ENCODE measurements around the gene TGFB2. TPM values are rescaled to one million over a fixed set of nuclear protein-coding genes. Genes with fewer than 3 reads are reported as not detected.

The TGFB2 gene
- total RNA-seq, 1 experiment from 2014 or later, result 0.34 TPM

DNA sequence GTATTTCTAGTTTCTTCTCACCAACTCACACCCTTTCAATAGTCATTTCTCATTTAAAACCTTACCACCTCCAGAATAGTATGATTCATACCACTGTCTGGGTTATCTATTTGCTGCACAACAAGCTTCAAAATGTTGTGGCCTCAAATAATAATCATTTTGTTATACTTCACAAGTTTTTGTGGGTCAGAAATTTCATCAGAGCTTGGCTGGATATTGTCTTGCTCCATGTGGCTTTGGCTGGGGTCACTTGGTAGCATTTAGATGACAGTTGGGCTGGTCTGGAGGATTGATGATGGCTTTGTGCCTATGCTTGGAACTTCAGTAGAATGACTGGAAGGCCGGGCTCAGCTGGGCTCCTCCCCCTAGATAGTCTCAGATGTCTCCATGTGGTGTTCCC lies 66.0 kb downstream of the TGFB2 start:
- no peaks in the 10 kb centered on the region for H3K27me3 ChIP-seq (ENCODE audit: insufficient read depth, low read length)
- ATAC-seq (no peak), DNase-seq (ENCODE audit: low read depth, low spot score) (no peak)
- intact Hi-C loops (cut with micrococcal nuclease), result no loop called here
- ChIA-PET RAD21 (ENCODE audit: low non-redundant PET in 1 of 2, low total read pairs in 2 of 2, uncharacterized antibody in 2 of 2, unreplicated experiment in 2 of 2) (no interaction called here), POLR2A (no interaction called here), CTCF (no interaction called here)
- no peaks in the 10 kb centered on the region for H3K9me2 ChIP-seq (ENCODE audit: insufficient read depth)
- H3K36me3 ChIP-seq (ENCODE audit: control insufficient read depth in 1 of 2, insufficient read depth in 2 of 2, low read length in 2 of 2), result no peaks in the 10 kb centered on the region
- no peaks in the 10 kb centered on the region for H4K20me1 ChIP-seq (ENCODE audit: insufficient read depth)
- no peak overlapping the region for H3K9ac ChIP-seq (ENCODE audit: low read length)
- H2AFZ ChIP-seq (ENCODE audit: low read depth, low read length, poor library complexity, severe bottlenecking), result no peak overlapping the region
- no peak overlapping the region for H3K4me3 ChIP-seq (replicated peaks in 1 of 2; ENCODE audit: low read depth in 1 of 2, low read length in 2 of 2)
- no TSS peak for BruUV-seq (replicated peaks)
- H3K4me2 ChIP-seq (ENCODE audit: low read length), result no peak overlapping the region
- TF ChIP-seq JUND (IDR thresholded peaks at IDR 0.05), result no peak
- no peak for TF ChIP-seq CTCF (IDR thresholded peaks at IDR 0.05 in 2 of 3, conservative IDR thresholded peaks at IDR 0.05 in 1 of 3; ENCODE audit: borderline replicate concordance in 1 of 3, insufficient read depth in 1 of 3, low read depth in 2 of 3, low read length in 2 of 3)
- TF ChIP-seq TCF7L2 (IDR thresholded peaks at IDR 0.05; ENCODE audit: borderline replicate concordance, extremely low read depth, insufficient read depth, insufficient read length), result no peak
- no peak for TF ChIP-seq ZBTB33 (IDR thresholded peaks at IDR 0.05; ENCODE audit: extremely low read depth, insufficient replicate concordance, low read length)
- no peak for TF ChIP-seq POLR2AphosphoS5 (IDR thresholded peaks at IDR 0.05; ENCODE audit: low read depth, low read length)
- TF ChIP-seq SP1 (IDR thresholded peaks at IDR 0.05; ENCODE audit: low read depth), result no peak
- no peak for TF ChIP-seq POLR2A (IDR thresholded peaks at IDR 0.05; ENCODE audit: borderline replicate concordance, extremely low read depth, insufficient read depth, insufficient read length)
- no peak for TF ChIP-seq SIN3A (IDR thresholded peaks at IDR 0.05; ENCODE audit: low read depth)
- no peak for TF ChIP-seq EZH2phosphoT487 (IDR thresholded peaks at IDR 0.05; ENCODE audit: borderline replicate concordance)
- TF ChIP-seq, protein P1, sequence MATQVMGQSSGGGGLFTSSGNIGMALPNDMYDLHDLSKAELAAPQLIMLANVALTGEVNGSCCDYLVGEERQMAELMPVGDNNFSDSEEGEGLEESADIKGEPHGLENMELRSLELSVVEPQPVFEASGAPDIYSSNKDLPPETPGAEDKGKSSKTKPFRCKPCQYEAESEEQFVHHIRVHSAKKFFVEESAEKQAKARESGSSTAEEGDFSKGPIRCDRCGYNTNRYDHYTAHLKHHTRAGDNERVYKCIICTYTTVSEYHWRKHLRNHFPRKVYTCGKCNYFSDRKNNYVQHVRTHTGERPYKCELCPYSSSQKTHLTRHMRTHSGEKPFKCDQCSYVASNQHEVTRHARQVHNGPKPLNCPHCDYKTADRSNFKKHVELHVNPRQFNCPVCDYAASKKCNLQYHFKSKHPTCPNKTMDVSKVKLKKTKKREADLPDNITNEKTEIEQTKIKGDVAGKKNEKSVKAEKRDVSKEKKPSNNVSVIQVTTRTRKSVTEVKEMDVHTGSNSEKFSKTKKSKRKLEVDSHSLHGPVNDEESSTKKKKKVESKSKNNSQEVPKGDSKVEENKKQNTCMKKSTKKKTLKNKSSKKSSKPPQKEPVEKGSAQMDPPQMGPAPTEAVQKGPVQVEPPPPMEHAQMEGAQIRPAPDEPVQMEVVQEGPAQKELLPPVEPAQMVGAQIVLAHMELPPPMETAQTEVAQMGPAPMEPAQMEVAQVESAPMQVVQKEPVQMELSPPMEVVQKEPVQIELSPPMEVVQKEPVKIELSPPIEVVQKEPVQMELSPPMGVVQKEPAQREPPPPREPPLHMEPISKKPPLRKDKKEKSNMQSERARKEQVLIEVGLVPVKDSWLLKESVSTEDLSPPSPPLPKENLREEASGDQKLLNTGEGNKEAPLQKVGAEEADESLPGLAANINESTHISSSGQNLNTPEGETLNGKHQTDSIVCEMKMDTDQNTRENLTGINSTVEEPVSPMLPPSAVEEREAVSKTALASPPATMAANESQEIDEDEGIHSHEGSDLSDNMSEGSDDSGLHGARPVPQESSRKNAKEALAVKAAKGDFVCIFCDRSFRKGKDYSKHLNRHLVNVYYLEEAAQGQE (IDR thresholded peaks at IDR 0.05; ENCODE audit: low read depth), result no peak
- TF ChIP-seq, protein P2, sequence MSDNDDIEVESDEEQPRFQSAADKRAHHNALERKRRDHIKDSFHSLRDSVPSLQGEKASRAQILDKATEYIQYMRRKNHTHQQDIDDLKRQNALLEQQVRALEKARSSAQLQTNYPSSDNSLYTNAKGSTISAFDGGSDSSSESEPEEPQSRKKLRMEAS (IDR thresholded peaks at IDR 0.05), result no peak
- H3K4me1 ChIP-seq (ENCODE audit: control insufficient read depth in 1 of 2, insufficient read depth in 2 of 2, low read length in 2 of 2), result no peaks in the 10 kb centered on the region
- no peak overlapping the region for H3K27ac ChIP-seq (ENCODE audit: low read depth, low read length)
- H3K9me3 ChIP-seq (ENCODE audit: control insufficient read depth in 1 of 2, insufficient read depth in 1 of 2, low read depth in 1 of 2, low read length in 2 of 2), result no peaks in the 10 kb centered on the region
- no peaks in the 10 kb centered on the region for H3K79me2 ChIP-seq (ENCODE audit: insufficient read depth, low read length)
